Measurements from ENCODE around the gene SCGB1C1.

The SCGB1C1 gene

GRCh38 chr11:204587-205109 is 11.8 kb downstream of the SCGB1C1 start:
- DNase-seq (ENCODE audit: low read depth, low spot score): no peak
- no peak overlapping the region for H3K27ac ChIP-seq

GRCh38 chr11:205221-206001 is 12.5 kb downstream of the SCGB1C1 start:
- no peak for DNase-seq (ENCODE audit: low read depth, low spot score)
- no peak overlapping the region for H3K27ac ChIP-seq

DNA sequence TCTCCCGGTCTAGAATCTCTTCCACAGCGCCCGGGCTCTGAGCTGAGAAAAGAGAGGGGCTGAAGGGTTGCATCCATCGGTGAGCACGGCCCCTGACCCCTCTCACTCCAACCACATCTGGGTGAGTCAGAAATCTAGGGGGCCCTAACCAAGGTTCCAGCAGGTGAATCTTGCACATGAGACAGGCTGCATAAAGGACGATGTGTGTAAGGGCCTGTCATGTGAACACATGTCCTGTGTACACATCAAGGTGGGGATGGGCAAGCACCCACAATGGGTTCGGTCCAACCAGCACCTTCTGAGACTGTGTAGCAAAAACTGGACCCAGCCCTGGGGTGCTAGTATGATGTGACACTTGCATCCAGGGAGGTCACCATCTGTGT is 13.1 kb downstream of the SCGB1C1 start:
- no peak for DNase-seq (ENCODE audit: low read depth, low spot score)

DNA sequence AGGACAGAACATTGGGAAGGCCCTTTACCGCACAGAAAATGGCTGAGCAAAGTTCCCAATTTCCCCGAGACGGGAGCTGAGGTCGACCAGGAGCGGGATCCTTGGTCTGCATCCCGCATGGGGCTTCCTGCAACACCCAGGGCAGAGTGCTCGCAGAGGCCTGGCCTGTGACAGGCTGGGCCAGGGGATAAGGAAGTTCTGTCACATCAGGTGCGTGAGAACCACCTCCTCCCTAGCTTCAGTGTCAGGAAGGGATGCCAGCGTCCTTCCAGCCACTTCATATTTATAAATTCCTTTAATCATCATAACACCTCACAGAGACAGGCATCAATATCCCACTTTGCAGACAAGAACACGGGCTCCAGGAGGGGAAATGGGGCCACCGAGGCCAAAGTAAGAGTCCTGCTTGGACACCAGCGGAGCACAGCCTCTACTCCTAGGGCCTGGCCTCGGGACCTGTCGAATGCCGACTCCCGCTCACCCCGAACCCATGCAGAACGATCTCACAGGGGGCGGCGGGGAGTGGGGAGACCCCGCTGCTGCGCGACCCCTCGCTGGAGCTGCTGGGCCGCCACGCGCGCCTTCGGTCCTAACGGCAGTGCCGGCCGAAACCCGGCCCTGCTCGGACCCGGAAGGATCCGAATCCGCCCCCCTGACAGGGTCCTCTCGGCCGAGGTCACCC is 13.8 kb downstream of the SCGB1C1 start:
- no peak for DNase-seq (ENCODE audit: low read depth, low spot score)
- H3K27ac ChIP-seq: peak overlapping the region; percentile 100

More for the DNA sequence above, 13.1 kb downstream of the SCGB1C1 start:
- H3K27ac ChIP-seq: no peak overlapping the region

- DNase-seq (ENCODE audit: low read depth, low spot score): peak; percentile 93
- peak within 1 kb of the TSS; percentile 100 for H3K27ac ChIP-seq
These were observed 14.5 kb downstream of the SCGB1C1 start, which contains the start of the genes BET1L and RIC8A for GRCh38 chr11:207208-207862. TSS of gene BET1L (minus strand) at chr11:207399. CDS start at chr11:207321, 78 bp downstream. TSS of gene RIC8A (plus strand) at chr11:207708. CDS start at chr11:208855, 1,147 bp downstream.

DNA sequence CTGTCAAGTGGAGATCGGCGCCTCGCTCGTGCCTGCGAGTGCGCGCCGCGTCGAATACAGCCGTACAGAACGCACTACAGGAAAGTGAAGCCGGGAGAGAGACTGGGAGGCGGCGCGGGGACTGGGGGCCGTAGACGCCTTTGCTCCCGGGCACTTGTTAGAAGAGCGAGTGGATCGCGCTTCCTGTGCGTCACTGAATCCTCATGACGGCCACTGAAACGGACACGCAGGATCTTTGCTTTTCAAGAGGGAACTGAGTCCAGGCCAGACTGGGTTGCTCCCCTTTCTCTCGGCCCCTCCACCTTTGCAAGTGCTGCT is 14.9 kb downstream of the SCGB1C1 start:
- peak overlapping the region; percentile 100 for H3K27ac ChIP-seq
- no peak for DNase-seq (ENCODE audit: low read depth, low spot score)

GRCh38 chr11:208181-208916 is 15.5 kb downstream of the SCGB1C1 start:
- peak overlapping the region; percentile 100 for H3K27ac ChIP-seq
- DNase-seq (ENCODE audit: low read depth, low spot score): no peak

DNA sequence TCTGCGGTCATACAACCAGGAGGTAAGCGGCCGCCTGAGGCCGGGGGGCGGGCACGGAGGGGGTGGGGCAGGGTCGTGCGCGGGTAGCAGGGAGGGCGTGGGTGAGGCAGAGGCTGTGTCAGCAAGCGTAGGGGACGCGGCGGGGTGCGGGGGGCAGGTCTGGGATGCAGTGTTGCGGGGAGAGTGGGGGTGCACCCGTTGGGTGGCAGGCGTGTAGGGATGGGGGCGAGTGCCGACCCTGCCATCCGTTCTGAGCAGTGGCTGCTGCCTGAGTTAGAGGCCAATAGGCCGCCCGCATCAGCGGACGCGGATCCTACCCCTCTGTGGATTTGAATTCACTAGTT is 16.0 kb downstream of the SCGB1C1 start:
- no peak for DNase-seq (ENCODE audit: low read depth, low spot score)
- H3K27ac ChIP-seq: peak overlapping the region; percentile 100

GRCh38 chr11:209275-210121 is 16.6 kb downstream of the SCGB1C1 start:
- H3K27ac ChIP-seq: peak overlapping the region; percentile 100
- no peak for DNase-seq (ENCODE audit: low read depth, low spot score)

DNA sequence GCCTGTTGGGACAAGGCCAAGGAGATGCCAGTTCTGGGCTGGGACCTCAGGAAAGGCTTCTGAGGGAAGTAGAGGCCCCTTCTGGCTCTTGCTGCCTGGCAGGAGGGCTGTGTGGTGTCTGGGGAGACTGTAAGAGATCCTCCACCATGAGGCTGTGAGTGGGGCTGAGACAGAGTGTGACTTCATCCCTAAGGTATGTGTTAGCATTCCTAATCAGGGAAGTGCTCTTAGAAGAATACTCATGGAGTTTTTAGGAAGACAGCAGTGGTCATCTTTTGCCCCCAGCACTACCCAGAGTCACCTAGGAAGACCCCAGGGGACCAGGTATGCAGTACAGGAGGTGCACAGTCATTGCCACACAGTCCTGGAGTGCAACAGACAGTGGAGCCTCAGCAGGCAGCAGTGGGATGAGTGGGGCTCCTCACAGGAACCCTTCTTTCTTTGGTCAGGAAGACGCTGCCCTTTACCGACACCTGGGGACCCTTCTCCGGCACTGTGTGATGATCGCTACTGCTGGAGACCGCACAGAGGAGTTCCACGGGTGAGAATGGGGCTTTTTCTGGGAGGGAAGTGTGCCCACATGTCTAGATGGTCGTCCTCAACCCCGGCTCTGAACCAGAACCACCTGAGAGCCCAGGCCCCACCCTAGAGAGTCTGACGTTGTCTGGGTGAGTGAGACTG is 17.4 kb downstream of the SCGB1C1 start:
- H3K27ac ChIP-seq: peak overlapping the region; percentile 100
- no peak for DNase-seq (ENCODE audit: low read depth, low spot score)

GRCh38 chr11:210803-211180 is 17.9 kb downstream of the SCGB1C1 start:
- peak overlapping the region; percentile 100 for H3K27ac ChIP-seq
- no peak for DNase-seq (ENCODE audit: low read depth, low spot score)

GRCh38 chr11:211295-211694 is 18.4 kb downstream of the SCGB1C1 start:
- H3K27ac ChIP-seq: no peak overlapping the region
- DNase-seq (ENCODE audit: low read depth, low spot score): no peak

- no peak overlapping the region for H3K27ac ChIP-seq
- DNase-seq (ENCODE audit: low read depth, low spot score): no peak
These were observed 18.9 kb downstream of the SCGB1C1 start for GRCh38 chr11:211741-212140.

- H3K27ac ChIP-seq: no peak overlapping the region
- DNase-seq (ENCODE audit: low read depth, low spot score): no peak
These were observed 19.5 kb downstream of the SCGB1C1 start for GRCh38 chr11:212150-213100.

DNA sequence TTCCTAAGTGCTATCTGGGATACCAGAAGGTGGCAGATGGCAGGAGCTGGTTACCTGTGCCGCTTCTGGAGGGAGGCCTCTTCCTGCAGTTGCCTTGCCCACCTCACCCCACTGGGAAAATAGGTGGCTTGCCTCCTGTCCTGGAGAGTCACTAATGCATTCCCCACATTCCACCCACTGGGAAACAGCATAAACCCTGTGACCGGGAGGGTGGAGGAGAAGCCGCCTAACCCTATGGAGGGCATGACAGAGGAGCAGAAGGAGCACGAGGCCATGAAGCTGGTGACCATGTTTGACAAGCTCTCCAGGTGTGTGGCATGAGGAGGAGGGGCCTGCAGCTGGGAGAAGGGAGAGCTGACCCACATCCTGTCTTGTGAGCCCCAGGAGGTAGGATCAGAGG is 20.2 kb downstream of the SCGB1C1 start:
- no peak overlapping the region for H3K27ac ChIP-seq
- DNase-seq (ENCODE audit: low read depth, low spot score): no peak

GRCh38 chr11:214083-214482 is 21.2 kb downstream of the SCGB1C1 start:
- no peak for DNase-seq (ENCODE audit: low read depth, low spot score)

DNA sequence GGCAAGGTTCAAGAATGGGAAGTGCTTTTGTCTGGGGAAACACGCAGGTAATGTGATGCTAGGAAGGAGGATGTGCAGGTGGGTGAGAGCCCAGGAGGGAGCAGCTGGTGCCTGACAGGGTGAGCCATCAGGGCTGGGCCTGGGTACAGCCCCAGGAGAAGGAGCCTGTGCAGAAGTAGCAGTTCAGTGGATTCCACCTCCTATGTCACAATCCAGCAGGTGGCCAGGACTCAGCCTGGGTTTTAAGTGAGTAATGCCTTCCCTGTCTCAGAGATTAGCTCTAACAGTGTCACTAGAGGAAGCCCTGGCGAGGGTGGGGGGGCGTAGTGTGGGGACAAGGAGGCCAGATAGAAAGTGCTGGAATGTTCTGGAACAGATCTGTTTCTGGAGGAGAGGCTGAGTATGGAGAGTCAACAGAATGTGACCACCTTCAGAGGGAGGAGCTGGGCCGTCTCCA is 22.7 kb downstream of the SCGB1C1 start:
- H3K27ac ChIP-seq: peak overlapping the region; percentile 52
- no peak for DNase-seq (ENCODE audit: low read depth, low spot score)

More at GRCh38 chr11:214083-214482, 21.2 kb downstream of the SCGB1C1 start:
- peak overlapping the region; percentile 2 for H3K27ac ChIP-seq
